ENCODE results near the gene SKIC3. TPM values are rescaled to one million over a fixed set of nuclear protein-coding genes. Genes with fewer than 3 reads are reported as not detected.

Gene SKIC3
- total and polyA plus RNA-seq, 10 of the 15 experiments (the other 5 are each of a cell fraction or from before 2014, with no cell fraction given) = 23.6 to 73.7 (median 55.6) TPM

DNA sequence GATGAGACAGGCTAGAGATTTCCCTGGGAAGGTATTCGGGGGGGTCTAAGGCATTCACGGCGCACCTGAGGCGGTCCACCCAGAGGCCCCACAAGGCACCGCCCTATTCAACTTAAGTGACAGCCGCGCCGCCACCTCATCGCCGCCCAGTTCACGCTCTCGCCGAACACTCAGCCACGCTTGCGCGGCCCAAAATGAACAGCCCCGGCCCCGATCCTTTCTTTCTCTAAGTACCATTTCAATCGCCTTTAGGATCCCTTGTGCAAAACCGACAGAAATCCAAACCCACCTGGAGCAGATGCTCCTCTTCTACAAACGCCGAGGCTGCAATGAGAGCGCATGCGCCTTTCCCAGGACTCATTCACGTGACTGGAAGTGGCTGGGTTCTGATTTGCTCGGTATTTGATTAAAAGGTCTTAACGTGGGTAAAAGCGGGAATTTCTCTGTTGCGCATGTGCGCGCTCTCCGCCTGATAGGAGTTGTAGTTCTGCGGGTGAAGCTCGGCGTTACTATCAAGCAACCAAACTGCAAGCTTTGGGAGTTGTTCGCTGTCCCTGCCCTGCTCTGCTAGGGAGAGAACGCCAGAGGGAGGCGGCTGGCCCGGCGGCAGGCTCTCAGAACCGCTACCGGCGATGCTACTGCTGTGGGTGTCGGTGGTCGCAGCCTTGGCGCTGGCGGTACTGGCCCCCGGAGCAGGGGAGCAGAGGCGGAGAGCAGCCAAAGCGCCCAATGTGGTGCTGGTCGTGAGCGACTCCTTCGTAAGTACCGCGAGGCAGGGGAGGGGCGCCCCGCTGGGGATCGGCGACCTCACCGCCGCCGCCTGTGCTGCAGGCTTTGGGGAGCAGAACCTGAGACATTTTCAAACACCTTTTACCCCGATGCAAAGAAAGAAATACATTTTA, at the start of gene SKIC3, which contains the start of gene ARSK (continued):
- TF ChIP-seq, protein P1, sequence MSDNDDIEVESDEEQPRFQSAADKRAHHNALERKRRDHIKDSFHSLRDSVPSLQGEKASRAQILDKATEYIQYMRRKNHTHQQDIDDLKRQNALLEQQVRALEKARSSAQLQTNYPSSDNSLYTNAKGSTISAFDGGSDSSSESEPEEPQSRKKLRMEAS (IDR thresholded peaks at IDR 0.05; ENCODE audit: low read depth, low read length) = no peak
- TF ChIP-seq PAX8 (IDR thresholded peaks at IDR 0.05) (no peak), RELA (IDR thresholded peaks at IDR 0.05; ENCODE audit: borderline replicate concordance, partially characterized antibody) (peak; percentile 7), ZNF24 (IDR thresholded peaks at IDR 0.05) (no peak), RFX5 (IDR thresholded peaks at IDR 0.05; ENCODE audit: low read depth, low read length) (no peak), CREB1 (IDR thresholded peaks at IDR 0.05; ENCODE audit: low read depth) (no peak), BRCA1 (IDR thresholded peaks at IDR 0.05; ENCODE audit: low read depth, low read length) (no peak), PML (IDR thresholded peaks at IDR 0.05; ENCODE audit: low read length) (peak; percentile 96), ETV6 (conservative IDR thresholded peaks at IDR 0.05 in 1 of 2, IDR thresholded peaks at IDR 0.05 in 1 of 2; ENCODE audit: borderline replicate concordance in 1 of 2, low read depth in 1 of 2) (no peak), IKZF2 (IDR thresholded peaks at IDR 0.05) (peak in 1 of 2 experiments; percentile 32), GATAD2B (conservative IDR thresholded peaks at IDR 0.05; ENCODE audit: low read depth) (peak; percentile 49; the same call in 1 of the 2 replicates), EED (IDR thresholded peaks at IDR 0.05; ENCODE audit: low read depth) (peak; percentile 1; the same call in 1 of the 2 replicates), SP1 (IDR thresholded peaks at IDR 0.05; ENCODE audit: low read depth, low read length) (peak; percentile 7), BACH1 (IDR thresholded peaks at IDR 0.05; ENCODE audit: borderline replicate concordance) (peak; percentile 48; the same call in 1 of the 2 replicates), NFXL1 (IDR thresholded peaks at IDR 0.05; ENCODE audit: borderline replicate concordance) (no peak), ZNF384 (IDR thresholded peaks at IDR 0.05; ENCODE audit: borderline replicate concordance, low read depth, low read length) (no peak), SMC3 (IDR thresholded peaks at IDR 0.05; ENCODE audit: borderline replicate concordance, low read length) (no peak; the same call in 1 of the 2 replicates), STAT1 (conservative IDR thresholded peaks at IDR 0.05) (no peak), RBBP5 (conservative IDR thresholded peaks at IDR 0.05) (no peak), STAT3 (IDR thresholded peaks at IDR 0.05; ENCODE audit: low read depth, low read length) (no peak), CEBPB (IDR thresholded peaks at IDR 0.05; ENCODE audit: borderline replicate concordance in 1 of 2, low read depth in 2 of 2, low read length in 2 of 2) (no peak)
- TF ChIP-seq, protein P2, sequence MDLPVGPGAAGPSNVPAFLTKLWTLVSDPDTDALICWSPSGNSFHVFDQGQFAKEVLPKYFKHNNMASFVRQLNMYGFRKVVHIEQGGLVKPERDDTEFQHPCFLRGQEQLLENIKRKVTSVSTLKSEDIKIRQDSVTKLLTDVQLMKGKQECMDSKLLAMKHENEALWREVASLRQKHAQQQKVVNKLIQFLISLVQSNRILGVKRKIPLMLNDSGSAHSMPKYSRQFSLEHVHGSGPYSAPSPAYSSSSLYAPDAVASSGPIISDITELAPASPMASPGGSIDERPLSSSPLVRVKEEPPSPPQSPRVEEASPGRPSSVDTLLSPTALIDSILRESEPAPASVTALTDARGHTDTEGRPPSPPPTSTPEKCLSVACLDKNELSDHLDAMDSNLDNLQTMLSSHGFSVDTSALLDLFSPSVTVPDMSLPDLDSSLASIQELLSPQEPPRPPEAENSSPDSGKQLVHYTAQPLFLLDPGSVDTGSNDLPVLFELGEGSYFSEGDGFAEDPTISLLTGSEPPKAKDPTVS (IDR thresholded peaks at IDR 0.05; ENCODE audit: low read depth, low read length) = no peak
- TF ChIP-seq, protein P3, sequence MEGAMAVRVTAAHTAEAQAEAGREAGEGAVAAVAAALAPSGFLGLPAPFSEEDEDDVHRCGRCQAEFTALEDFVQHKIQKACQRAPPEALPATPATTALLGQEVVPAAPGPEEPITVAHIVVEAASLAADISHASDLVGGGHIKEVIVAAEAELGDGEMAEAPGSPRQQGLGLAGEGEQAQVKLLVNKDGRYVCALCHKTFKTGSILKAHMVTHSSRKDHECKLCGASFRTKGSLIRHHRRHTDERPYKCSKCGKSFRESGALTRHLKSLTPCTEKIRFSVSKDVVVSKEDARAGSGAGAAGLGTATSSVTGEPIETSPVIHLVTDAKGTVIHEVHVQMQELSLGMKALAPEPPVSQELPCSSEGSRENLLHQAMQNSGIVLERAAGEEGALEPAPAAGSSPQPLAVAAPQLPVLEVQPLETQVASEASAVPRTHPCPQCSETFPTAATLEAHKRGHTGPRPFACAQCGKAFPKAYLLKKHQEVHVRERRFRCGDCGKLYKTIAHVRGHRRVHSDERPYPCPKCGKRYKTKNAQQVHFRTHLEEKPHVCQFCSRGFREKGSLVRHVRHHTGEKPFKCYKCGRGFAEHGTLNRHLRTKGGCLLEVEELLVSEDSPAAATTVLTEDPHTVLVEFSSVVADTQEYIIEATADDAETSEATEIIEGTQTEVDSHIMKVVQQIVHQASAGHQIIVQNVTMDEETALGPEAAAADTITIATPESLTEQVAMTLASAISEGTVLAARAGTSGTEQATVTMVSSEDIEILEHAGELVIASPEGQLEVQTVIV (IDR thresholded peaks at IDR 0.05; ENCODE audit: borderline replicate concordance, partially characterized antibody) = no peak
- TF ChIP-seq, protein P4, sequence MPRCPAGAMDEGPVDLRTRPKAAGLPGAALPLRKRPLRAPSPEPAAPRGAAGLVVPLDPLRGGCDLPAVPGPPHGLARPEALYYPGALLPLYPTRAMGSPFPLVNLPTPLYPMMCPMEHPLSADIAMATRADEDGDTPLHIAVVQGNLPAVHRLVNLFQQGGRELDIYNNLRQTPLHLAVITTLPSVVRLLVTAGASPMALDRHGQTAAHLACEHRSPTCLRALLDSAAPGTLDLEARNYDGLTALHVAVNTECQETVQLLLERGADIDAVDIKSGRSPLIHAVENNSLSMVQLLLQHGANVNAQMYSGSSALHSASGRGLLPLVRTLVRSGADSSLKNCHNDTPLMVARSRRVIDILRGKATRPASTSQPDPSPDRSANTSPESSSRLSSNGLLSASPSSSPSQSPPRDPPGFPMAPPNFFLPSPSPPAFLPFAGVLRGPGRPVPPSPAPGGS (IDR thresholded peaks at IDR 0.05; ENCODE audit: borderline replicate concordance, insufficient read depth, low read depth, low read length, poor library complexity, severe bottlenecking) = no peak
